ENCODE data around the gene CYB5A.

CYB5A gene

DNA sequence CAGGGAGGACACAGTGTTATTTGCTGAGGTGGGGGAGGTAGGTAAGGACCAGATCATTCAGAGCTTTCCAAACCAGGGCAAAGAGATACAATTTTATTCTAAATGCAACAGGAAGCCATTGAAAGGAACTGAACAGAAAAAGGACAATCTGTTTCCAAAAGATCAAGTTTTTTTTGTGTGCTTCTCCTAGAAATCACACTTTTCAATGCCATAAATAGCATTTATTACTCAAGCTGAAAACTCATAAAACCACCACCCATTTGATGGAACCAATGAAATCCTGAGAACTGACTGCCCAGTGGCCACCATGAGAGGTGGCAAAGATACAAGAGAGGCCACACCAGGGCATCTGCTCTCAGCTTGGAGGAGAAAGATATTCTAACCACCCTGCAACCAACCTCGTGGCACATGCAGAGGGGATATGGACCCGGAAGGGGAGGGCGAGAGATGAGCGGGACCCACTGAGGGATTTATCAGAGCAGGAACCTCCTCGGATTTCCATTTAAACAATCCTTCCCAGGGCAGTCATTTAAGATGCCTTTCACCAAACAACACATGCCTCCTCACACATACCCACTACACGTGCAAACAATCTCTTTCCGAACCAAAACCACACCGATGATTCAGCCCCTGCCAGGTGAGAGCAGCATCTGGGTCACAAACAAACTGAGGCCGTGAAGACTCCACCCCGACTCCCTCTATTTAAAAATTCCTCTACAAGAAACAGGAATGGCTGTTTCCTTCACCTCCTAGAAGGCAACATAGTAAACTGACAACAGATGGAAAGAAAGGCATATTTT lies 8.8 kb downstream of the CYB5A start:
- TF ChIP-seq, protein P1, sequence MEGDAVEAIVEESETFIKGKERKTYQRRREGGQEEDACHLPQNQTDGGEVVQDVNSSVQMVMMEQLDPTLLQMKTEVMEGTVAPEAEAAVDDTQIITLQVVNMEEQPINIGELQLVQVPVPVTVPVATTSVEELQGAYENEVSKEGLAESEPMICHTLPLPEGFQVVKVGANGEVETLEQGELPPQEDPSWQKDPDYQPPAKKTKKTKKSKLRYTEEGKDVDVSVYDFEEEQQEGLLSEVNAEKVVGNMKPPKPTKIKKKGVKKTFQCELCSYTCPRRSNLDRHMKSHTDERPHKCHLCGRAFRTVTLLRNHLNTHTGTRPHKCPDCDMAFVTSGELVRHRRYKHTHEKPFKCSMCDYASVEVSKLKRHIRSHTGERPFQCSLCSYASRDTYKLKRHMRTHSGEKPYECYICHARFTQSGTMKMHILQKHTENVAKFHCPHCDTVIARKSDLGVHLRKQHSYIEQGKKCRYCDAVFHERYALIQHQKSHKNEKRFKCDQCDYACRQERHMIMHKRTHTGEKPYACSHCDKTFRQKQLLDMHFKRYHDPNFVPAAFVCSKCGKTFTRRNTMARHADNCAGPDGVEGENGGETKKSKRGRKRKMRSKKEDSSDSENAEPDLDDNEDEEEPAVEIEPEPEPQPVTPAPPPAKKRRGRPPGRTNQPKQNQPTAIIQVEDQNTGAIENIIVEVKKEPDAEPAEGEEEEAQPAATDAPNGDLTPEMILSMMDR (IDR thresholded peaks at IDR 0.05; ENCODE audit: borderline replicate concordance, insufficient read depth, low read depth, low read length), result no peak
- H3K4me3 ChIP-seq (ENCODE audit: low read depth, low read length), result no peak overlapping the region

DNA sequence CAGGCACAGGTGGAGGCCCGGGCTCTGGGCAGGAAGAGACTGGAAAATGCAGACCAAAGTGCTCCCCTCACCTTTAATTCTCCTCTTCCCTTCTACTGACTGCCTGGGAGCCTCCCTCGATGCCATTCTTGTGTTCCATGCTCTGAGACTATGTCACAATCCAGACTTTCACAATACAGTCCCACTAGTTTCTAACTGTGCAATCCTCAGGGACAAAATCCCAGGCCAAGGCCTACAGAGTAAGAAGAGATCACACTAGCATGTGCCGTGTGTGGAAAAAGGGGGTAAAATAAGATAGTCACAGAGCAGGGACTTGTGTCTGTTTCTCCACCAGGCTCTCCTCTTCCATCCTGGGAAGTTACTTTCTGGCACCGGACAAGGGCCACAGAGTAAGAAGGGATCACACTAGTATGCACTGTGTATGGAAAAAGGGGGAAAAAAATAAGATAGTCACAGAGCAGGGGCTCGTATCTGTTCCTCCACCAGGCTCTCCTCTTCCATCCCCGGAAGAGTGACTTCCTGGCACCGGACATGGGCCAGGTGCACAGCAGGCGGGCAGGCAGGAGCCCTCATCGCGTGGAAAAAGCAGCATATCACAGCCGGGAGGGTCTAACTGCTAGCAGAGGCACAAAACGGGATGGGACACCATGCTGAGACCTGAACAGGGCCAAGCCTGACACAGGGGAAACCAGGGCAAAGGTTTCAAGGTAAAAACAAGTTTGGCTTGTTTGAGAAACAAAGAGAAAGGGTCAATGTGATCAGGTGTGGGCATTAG lies 9.6 kb downstream of the CYB5A start:
- H3K4me3 ChIP-seq (ENCODE audit: low read depth, low read length), result no peak overlapping the region
- TF ChIP-seq, protein P1 (IDR thresholded peaks at IDR 0.05; ENCODE audit: borderline replicate concordance, insufficient read depth, low read depth, low read length), result no peak

DNA sequence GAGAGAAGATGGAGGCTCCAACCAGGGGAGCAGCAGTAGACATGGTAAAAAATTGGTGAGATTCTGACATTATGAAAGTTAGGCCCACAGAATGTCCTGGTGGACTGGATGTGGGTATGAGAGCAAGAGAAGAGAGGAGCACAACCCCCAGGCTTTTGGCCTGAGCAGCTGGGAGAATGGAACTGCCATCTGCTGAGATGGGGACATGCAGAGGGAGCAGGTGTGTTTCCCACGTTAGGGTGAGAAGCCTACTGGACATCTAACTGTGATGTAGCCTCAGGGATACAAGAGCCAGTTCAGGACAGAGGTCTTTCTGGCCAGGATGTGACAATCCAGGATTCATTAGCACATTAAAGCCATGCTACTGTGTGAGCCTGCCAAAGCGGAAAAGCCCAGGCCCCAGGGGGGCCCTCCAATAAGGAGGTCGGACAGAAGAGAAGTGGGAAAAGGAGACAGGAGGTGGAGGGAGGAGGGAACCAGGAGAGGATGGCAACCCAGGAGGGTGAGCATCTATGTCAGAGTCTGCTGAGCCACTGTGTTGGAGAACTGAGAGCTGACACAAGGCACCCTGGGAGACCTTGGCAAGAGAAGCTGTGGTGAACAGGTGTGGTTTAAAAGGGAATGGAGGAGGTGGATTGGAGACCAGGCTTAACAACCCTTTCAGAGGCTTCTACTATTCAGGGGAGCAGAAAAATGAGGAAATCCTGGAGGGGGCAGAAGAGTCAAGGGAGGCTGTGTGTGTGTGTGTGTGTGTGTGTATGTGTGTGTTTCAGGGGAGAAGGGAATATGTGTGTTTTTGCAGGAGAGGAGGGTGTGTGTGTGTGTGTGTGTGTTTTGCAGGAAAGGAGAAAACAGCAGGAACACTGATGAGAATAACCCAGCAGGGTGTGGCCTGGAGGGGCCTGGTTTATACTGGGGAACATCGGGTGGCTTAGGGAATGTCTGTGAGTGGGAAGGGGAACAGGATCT lies 10.5 kb downstream of the CYB5A start:
- no peak overlapping the region for H3K4me3 ChIP-seq (ENCODE audit: low read depth, low read length)
- TF ChIP-seq, protein P1 (IDR thresholded peaks at IDR 0.05; ENCODE audit: borderline replicate concordance, insufficient read depth, low read depth, low read length), result no peak

DNA sequence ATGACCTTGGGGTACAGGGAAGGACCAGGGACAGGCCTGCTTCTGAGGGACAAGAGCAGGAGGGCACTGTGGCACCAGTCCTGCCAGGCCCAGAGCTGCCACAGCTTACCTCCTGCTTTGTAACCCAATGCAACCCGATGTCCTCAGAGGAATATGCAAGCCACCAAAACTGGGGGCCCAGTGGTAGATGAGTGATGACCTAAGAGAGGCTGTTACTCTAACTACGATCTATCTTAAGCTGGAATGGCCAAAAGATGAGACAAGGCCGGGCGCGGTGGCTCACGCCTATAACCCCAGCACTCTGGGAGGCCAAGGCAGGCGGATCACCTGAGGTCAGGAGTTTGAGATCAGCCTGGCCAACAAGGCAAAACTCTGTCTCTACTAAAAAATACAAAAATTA lies 12.8 kb downstream of the CYB5A start:
- TF ChIP-seq, protein P1 (IDR thresholded peaks at IDR 0.05; ENCODE audit: borderline replicate concordance, insufficient read depth, low read depth, low read length), result no peak
- H3K4me3 ChIP-seq (ENCODE audit: low read depth, low read length), result no peak overlapping the region

DNA sequence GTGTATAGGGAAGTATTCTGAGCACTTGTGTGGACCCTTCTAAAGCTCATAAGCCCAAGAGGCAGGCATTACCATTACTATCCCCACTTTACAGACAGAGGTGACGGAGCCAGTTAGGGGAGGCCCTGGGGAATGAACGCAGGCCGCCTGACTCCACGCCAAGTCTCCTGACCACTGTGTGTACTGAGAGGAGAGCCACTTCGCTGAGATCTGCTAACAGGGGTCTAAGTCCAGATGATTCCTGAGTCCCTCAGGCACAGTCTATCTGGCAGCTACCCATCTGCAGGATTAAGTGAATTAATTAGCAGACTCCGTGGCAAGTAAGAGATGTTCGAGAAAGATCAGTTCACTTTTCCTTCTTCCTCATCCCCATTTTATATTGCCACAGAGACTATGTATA lies 13.7 kb downstream of the CYB5A start:
- TF ChIP-seq, protein P1 (IDR thresholded peaks at IDR 0.05; ENCODE audit: borderline replicate concordance, insufficient read depth, low read depth, low read length), result no peak
- no peak overlapping the region for H3K4me3 ChIP-seq (ENCODE audit: low read depth, low read length)

DNA sequence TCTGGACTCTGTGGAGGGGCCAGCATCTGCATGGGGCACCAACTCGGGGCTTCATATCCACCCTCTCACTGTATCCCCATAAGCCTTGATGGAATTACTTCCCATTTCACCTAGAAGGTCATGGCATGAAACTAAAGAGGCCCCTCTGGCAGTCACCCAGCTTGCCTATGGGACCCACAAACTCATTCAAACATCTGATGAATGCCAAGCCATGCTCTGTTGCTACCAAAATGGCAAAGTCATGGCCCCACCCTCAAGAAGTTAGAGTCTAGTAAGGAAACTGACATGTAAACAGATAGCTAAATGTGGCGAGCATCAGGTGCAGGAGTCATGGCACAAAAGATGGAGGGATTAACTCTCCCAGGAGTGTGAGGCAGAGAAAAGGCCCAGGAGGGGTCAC lies 14.5 kb downstream of the CYB5A start:
- H3K4me3 ChIP-seq (ENCODE audit: low read depth, low read length), result no peak overlapping the region
- TF ChIP-seq, protein P1 (IDR thresholded peaks at IDR 0.05; ENCODE audit: borderline replicate concordance, insufficient read depth, low read depth, low read length), result no peak
